GM19328 (cell line): ENCODE data around the gene NUDT15.
A peak's percentile ranks its signal among the peaks of the same experiment; 100 is the strongest.
"Not testable (repeated sequence)": the region's sequence is repeated elsewhere in the genome, so short reads cannot be mapped to it uniquely, and the experiment has no call there.

Experiments
- ATAC-seq: cut with Tn5 transposase; IDR thresholded peaks from one replicate; pipeline ENCODE4 v1.9.1; 2021; ENCODE audit warnings: mild to moderate bottlenecking, moderate library complexity; ENCODE audit not compliant: unreplicated experiment

Gene NUDT15

DNA sequence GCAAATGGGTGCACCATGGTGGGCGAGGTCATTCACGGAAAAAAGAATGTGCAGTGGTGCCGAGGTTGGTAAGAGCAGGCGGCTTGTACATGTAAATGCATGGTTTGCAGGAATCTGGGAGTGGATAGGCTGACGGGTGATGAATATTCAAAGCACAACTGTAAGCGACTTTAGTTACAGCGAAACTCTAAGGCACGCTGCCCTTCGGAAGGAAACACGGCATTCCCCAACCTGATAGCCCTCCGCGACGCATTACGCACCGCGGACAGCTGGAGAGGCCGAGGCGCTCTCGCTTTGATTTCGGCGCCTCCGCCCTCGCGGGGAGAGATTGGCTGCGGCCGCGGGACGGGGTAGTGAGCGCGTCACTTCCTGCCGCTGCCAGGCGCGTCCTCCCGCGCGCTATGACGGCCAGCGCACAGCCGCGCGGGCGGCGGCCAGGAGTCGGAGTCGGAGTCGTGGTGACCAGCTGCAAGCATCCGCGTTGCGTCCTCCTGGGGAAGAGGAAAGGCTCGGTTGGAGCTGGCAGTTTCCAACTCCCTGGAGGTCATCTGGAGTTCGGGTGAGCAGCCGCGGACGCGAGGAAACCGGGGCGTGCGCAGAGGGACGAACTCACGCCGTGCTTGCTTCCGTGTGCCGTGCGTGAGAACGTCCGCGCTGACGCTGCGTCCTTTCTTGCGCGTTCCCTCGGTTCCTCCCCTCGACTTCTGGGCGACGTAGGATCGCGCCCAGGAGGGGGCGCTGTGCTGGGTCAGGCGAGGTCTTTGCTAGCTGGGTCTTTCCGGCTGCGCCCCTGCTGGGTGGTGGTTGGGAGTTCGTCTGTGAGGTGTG, at the start of gene NUDT15:
TSS of gene NUDT15 (plus strand) at position 381 of the 828 bp plus-strand sequence. CDS start at position 402, 21 bp downstream.
- ATAC-seq: peak; percentile 94

DNA sequence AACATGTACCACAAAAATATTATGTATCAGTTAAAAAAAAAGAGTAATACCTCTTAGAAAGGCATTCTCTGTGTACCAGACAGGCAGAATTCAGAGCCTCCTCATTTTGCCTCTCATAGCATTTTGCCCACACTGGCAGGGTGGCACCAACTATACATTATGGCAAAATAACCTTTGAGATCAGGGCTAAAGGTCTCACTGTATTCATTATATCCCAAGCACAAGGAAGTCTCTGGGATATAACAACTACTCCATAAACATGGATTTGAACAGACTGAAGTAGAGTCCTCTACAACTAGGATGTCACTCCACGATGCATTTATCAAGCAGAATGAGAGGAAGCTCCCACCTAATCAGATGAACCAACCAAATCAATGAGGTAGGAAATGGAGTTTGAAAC, 47.1 kb upstream of the NUDT15 start:
- no peak for ATAC-seq

DNA sequence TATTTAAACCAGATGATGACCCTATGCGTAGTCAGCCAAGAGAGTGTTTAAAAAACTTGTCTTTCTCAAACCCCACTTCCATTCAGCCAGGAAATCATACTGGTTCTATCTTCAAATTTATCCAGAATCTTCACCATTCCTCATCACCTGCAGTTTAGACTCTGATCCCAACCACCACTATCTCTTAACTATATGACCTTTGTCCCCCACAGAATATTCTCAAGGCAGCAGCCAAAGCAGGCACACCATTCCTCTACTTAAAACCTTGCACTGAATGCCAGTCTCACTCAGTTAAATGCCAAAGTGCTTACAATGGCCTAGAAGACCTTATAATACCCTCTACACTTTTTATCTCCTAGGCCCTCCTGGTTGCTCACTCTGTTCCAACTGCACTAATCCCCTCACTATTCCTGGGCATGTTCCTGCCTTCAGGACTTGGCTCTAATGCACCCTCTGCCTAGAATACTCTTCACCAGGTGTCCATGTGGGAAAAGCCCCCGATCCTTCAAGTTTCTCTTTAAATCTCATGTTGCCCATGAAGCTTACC, 46.5 kb upstream of the NUDT15 start:
- ATAC-seq: no peak

DNA sequence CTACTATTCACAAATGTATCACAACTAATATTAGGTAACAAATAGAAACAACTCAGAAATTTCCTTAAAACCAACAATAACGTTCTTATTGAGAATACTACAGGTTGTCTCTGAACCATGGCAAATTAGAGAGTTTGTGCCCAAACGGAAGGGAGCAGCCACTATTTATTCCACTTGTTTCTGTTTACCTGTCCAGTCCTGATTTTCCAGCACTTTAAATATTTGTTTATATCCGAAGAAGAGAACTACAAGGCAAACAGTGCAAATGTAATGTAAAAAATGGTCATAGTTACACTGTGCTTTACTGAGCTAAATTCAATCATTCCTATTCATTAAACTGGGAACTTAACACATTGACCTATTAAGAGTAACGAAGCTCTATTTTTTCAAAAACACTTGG, 45.7 kb upstream of the NUDT15 start:
- no peak for ATAC-seq

DNA sequence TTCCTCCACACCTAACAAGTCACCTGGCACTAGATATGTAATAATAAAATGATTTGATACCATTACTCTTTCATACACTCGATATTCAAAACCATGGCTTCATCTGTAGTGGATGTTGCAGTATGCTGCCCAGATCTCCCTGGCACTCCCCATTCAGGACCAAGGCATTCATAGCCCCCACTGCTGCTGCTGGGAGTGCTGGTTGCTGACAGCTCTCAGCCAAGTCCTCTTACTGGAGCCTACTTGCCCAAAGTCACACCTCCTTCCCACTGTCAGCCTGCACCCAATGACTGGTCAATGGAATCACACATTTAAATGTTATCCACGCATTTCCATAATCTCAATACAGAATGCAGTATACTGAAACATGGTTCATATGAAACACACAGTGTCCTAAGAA, 40.1 kb upstream of the NUDT15 start:
- no peak for ATAC-seq

DNA sequence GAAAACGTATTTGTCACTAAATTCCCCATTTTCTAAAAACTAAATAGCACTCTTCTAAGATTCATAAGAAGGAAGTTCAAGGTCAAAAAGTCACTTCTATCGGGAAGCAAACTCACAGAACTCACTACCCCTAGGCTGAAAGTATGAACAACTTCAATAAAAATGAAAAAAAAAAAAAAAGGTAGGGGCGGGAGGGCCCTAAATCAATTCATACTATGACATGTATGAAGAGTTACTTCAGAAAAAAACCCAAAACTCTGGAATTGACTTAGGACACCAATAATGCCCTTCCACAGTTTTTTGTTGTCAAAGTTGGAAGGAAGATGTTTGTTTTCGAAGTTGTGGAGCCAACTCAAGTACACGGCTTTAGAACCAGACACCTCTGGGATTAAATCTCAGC, 37.6 kb upstream of the NUDT15 start:
- ATAC-seq: no peak

DNA sequence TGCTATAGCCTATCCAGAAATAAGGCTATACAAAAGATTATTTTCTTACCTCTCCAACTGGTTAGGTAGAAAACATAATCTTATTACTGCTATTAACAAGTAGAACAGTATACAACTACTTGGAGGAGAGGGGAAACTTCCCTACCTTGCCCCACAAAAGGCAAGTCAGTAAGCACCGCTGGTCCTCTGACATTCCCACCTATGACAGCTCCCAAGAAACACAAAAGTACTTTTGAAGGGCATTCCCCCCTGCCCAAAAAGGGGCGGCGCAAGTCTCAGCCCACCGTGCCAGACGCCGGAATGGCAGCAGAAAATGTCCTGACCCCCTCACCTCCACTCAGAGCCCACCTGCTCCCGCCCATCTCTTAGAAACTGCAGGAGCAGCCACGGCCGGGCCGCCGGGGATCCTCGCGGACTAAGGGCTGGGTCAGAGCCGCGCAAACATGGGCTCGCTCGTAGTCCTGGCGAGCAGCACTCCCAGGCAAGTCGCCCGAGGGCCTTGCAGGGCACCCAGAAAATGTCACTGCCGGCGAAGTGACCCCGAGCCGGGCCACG, 36.9 kb upstream of the NUDT15 start:
- peak; percentile 34 for ATAC-seq

DNA sequence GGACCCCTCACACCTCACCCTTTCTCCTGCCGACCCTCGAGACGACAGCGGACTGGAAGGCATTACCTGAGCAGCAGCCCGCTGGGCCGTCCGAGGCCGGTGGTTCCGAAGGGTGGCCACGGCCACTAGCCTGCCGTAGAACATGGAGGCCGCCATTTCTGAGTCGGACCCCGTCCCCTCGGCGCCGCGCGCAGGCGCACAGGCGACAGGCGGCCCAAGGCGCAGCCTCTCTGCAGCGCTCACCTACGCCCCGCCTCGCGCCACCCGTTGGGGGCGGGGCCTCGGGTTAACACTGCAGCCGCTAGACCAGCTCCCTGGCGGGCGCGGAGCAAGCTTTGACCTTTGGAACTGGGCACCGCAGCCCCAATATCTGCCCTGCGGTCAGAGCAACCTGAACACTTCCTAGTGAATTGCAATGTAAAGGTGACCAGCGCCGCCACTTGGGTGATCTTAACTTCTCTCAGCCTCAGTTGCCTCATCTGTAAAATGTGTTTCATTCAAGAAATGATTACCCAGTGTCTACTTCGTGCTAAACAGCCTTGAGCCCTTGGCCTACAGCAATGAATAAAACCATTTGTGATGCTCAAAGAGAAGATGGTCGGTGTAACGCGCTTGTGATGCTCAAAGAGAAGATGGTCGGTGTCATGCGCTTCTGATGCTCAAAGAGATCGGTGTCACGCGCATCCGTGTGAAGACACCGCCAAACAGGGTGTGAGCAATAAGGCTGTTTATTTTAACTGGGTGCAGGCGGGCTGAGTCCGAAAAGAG, 36.2 kb upstream of the NUDT15 start, which contains the start of gene SUCLA2:
TSS of gene SUCLA2 (minus strand) at position 160 of the 768 bp plus-strand sequence. CDS start at position 156, 4 bp downstream.
- ATAC-seq: peak; percentile 99

DNA sequence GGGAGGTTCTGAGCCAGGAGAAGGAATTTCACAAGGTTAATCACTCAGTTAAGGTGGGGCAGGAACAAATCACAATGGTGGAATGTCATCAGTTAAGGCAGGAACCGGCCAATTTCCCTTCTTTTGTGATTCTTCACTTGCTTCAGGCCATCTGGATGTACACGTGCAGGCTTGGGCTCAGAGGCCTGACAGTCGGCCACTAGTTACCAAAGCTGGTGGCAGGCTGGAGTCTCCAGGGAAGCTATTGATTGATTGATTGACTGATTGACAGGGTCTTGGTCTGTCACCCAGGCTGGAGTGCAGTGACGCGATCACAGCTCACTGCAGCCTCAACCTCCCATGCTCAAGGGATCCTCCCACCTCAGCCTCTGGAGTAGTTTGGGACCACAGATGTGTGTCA, 35.5 kb upstream of the NUDT15 start:
- ATAC-seq: not testable (repeated sequence)

DNA sequence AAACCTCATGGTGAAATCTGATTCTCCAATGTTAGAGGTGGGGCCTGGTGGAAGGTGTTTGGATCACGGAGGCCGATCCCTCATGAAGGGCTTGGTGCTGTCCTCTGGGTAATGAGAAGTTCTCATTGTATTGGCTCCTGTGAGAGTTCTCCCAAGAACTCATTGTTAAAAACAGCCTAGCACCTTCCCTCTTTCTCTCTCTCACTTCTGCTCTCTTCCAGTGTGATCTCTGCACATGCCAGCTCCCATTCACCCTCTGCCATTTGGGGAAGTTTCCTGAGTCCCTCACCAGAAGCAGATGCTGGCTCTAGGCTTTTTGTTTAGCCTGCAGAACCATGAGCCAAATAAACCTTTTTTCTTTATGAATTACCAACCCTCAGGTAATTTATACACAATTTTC, 33.3 kb upstream of the NUDT15 start:
- ATAC-seq: no peak

DNA sequence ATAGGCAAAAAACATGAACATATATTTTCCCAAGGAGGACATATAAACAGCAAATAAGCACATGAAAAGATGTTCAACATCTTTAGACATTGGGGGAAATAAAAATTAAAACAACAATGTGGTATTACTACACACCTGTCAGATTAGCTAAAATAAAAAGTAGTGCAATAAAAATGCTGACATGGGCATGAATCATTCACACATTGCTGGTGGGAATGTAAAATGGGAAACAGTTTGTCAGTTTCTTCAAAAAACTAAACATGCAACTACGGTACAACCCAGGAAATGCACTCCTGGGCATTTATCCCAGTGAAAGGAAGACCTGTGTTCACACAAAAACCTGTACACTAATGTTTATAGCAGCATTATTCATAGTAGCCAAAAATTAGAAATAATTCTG, 31.1 kb upstream of the NUDT15 start:
- no peak for ATAC-seq

DNA sequence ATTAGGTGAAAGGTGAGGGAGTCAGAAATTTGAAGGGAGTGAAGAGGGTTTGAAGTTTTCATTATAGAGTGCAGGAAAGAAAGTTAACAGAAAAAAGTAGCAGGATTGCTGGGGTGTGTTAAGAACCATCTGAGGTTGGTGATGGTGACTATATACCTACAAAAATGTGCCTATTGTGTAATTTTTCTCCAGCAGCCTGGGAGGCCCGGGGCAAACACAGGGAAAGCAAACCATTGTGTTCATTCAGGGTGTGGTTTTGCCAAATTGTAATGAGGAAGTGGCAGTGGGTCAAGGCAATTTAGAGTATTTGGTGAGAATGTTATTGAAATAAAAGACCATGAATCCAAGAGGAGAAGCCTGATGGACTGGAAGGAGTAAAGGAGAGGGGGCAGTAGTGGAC, 28.2 kb upstream of the NUDT15 start:
- ATAC-seq: no peak

DNA sequence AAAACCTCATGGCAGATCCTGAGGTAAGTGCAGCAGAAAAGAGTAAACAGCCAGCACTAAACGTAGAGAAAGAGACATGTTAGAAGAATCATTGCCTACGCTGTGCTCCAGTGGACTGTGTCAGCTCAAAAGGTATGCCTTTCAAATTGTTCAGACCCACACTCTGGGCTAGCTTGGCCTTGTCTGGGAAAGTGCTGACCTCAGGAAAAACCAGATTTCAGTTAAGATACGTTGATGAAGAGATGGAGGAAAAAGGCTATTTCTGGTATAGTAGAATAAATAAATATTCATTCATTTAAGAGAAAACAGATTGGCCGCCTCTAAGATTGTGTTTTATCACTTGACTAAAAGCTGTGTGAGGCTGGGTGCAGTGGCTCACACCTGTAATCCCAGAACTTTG, 26.8 kb upstream of the NUDT15 start:
- no peak for ATAC-seq

DNA sequence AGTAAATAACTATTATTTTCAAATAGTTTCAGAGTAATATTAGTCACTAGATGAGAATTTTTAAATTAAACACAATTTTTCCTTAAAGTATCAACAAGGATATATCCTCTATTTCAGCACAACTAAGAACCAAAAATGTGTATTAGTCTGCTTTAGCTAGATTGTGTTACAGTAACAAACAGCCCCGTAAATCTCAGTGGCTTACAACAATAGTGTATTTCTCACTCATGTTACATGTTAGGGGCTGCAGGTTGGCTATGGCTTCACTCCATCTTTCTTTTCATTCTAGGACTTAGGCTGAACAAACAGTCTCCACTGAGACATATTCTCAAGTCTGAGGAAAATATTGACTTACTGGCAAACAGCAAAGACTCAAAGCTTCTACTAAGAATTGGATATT, 24.9 kb upstream of the NUDT15 start:
- ATAC-seq: no peak

DNA sequence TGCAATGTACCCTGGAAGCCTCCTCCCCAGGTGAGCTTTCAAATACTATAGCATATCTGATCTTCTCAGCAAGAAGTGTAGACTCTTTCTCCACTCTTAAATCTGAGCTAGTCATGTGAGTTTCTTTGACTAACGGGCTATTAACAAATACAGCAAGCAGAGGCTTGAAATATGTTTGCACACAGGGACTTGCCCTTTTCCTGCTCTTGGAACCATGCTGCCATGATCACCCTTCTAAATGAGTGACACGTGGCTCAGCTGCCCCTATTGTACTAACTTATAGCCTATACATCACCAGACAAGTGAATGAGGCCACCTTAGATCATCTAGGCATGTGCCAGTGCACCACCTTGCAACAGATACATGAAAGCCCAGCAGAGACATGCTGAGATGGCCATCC, 23.2 kb upstream of the NUDT15 start:
- no peak for ATAC-seq

DNA sequence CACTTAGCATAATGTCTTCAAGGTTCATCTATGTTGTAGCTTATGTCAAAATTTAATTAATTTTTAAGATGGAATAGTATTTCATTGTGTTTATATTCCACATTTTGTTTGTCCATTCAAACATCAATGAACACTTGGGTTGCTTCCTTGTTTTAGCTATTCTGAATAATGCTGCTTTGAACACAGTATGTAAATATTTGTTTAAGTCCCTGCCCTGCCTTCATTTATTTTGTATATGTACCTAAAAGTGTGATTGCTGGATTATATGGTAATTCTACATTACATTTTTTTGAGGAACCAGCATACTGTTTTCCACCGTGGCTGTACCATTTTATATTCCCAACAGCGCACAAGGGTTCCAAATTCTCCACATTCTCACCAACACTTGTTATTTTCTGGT, 18.9 kb upstream of the NUDT15 start:
- ATAC-seq: no peak

DNA sequence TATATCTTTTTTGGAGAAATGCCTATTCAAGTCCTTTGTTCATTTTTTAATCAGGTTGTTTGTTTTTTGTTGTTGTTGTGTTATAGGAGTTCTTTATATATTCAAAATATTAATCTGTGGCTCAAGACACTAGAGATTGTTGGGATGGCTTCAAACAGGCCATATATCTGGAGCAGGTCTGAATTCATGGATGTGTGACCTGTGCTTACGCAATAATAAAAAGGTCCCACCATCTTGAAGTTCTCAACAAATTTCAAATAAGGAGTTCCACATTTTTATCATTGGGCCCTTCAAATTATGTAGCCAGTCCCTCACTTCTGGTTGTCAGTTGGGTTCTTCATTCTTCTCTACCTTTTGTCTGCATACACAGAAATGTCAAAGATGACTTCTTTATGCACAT, 17.7 kb upstream of the NUDT15 start:
- no peak for ATAC-seq

DNA sequence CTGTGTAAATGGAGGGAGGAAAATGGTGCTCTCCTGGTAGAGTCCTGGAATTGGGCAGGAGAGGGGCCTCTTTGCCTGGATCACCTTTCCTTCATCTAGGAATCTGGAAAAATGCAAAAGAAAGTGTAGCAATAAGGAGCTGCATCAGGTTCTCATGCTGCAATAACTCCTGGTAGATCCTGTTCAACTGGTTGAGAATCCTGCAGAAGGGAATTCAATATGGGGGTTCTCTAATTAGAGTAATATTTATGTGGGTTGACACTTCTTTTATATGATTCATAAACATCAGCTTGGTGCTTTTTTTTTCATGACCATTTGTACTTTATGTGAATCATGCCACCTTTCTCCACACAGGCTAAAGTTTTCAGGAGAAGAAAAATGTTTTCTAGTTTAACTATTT, 9.5 kb upstream of the NUDT15 start:
- ATAC-seq: no peak

DNA sequence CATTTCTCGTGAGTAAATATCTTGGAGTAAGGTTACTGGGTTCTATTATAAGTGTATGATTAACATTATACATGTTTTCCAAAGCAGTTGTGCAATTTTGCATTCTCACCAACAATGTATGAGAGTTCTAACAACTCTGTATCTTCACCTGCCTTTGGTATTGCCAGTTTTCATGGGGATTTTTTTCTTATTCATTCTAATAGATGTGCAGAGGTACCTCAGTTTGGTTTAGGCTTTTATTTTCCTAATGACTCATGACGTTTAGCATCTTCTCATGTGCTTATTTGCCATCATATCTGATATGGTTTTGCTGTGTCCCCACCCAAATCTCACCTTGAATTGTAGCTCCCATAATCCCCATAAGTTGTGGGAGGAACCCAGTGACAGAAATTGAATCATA, 7.7 kb upstream of the NUDT15 start:
- no peak for ATAC-seq

DNA sequence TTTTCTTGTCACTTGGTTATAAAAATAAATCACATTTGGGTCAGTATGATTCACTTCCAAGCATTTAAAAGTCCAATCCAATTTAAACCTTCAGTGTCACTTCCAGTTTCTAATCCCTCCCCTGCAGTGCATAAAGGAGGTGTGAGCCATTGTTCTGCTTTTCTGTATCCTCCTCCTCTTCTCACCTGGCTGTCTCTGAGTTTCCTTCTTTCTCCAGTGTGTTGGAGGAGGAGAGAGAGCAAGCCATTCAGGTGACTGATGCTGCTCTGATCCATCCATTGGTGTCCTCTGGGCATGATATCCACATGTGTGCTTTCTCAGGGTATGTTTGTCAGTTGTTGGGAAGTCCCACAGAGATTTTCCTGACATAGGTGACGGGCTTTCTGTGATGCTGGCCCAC, 1.2 kb downstream of the NUDT15 start:
- no peak for ATAC-seq

DNA sequence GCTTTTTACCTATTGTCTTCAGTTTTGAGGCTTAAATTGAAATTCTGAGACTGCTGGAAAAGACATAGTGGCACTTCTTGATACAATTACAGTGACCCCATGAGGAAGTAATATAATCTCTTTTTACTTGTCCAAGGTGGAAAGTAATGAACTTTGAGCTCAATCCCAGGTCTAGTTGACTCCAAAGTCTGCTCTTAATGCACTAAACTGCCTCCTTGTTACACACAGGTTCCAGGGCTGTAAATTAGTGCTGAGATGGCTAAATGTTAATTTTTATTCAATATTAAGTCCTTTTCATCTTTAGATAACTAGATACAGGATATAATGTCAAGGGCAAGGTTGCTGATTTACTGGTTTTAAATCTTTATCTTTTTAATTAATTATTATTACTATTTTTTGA, 2.5 kb downstream of the NUDT15 start:
- no peak for ATAC-seq

DNA sequence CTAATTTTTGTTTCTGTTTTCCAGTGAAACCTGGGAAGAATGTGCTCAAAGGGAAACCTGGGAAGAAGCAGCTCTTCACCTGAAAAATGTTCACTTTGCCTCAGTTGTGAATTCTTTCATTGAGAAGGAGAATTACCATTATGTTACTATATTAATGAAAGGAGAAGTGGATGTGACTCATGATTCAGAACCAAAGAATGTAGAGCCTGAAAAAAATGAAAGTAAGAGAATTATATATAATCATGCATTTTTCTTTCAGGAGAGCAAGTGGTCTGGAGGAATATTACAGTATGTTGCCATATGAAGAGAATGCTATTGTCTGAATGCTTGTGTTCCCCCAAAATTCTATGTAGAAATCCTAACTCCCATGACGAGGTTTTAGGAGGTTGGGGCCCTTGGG, 3.4 kb downstream of the NUDT15 start:
- no peak for ATAC-seq
